DMS153 treated with DMSO at 0.1 percent for 48 hours (cell line): ENCODE results near the gene ELP4.
"Not testable (repeated sequence)": the region's sequence is repeated elsewhere in the genome, so short reads cannot be mapped to it uniquely, and the experiment has no call there.

ENCODE experiments used
- DNase-seq: peaks from one replicate; lab custom pipeline; 2025; ENCODE audit not compliant: unreplicated experiment; lab: John Stamatoyannopoulos, UW

The ELP4 gene

GRCh38 chr11:31643857-31644256 is 134.3 kb downstream of the ELP4 start:
- DNase-seq: no peak

GRCh38 chr11:31645747-31646146 is 136.2 kb downstream of the ELP4 start:
- no peak for DNase-seq

- no peak for DNase-seq
Measured at GRCh38 chr11:31646216-31646615, 136.6 kb downstream of the ELP4 start.

- no peak for DNase-seq
Measured at GRCh38 chr11:31649129-31649966, 139.8 kb downstream of the ELP4 start.

GRCh38 chr11:31651208-31651607 is 141.6 kb downstream of the ELP4 start:
- DNase-seq: no peak

- no peak for DNase-seq
Measured at GRCh38 chr11:31651822-31652221, 142.3 kb downstream of the ELP4 start.

- no peak for DNase-seq
Measured at GRCh38 chr11:31652528-31652927, 143.0 kb downstream of the ELP4 start.

- DNase-seq: no peak
Measured at GRCh38 chr11:31655483-31655882, 145.9 kb downstream of the ELP4 start.

GRCh38 chr11:31656051-31656450 is 146.5 kb downstream of the ELP4 start:
- DNase-seq: no peak

- DNase-seq: no peak
Measured at GRCh38 chr11:31657091-31657490, 147.5 kb downstream of the ELP4 start.

- DNase-seq: no peak
Measured at GRCh38 chr11:31664129-31664528, 154.6 kb downstream of the ELP4 start.

GRCh38 chr11:31664954-31665353 is 155.4 kb downstream of the ELP4 start:
- no peak for DNase-seq

- no peak for DNase-seq
Measured at GRCh38 chr11:31671681-31672080, 162.1 kb downstream of the ELP4 start.

- DNase-seq: not testable (repeated sequence)
Measured at GRCh38 chr11:31673108-31673507, 163.5 kb downstream of the ELP4 start.

GRCh38 chr11:31676280-31676982 is 166.9 kb downstream of the ELP4 start:
- DNase-seq: no peak

GRCh38 chr11:31680770-31681169 is 171.2 kb downstream of the ELP4 start:
- DNase-seq: no peak

- DNase-seq: no peak
Measured at GRCh38 chr11:31687256-31687655, 177.7 kb downstream of the ELP4 start.

GRCh38 chr11:31687861-31688260 is 178.3 kb downstream of the ELP4 start:
- DNase-seq: no peak

GRCh38 chr11:31689559-31689958 is 180.0 kb downstream of the ELP4 start:
- DNase-seq: no peak

- no peak for DNase-seq
Measured at GRCh38 chr11:31690041-31690440, 180.5 kb downstream of the ELP4 start.

- no peak for DNase-seq
Measured at GRCh38 chr11:31690516-31690915, 180.9 kb downstream of the ELP4 start.

GRCh38 chr11:31692466-31692865 is 182.9 kb downstream of the ELP4 start:
- DNase-seq: no peak
